Transverse colon (tissue), 4 donors: Measurements from ENCODE around the gene NR5A2.
"Not testable (repeated sequence)": the region's sequence is repeated elsewhere in the genome, so short reads cannot be mapped to it uniquely, and the experiment has no call there.

Experiments
- CTCF ChIP-seq, 5 experiments: fragments of 200-600 bp in 3 of 5; fragments of 450-650 bp in 2 of 5; sonication (generic) in 3 of 5; IDR thresholded peaks; 1 replicate in 2 of 5; 2 replicates in 3 of 5; pipeline ENCODE4 v1.5.1; 2016 to 2017; ENCODE audit warnings: antibody characterized with exemption in 5 of 5, inconsistent platforms in 3 of 5, mild to moderate bottlenecking in 2 of 5, moderate library complexity in 1 of 5
- EP300 ChIP-seq: sonication (generic); formaldehyde crosslinking; IDR thresholded peaks from one replicate; pipeline ENCODE4 v1.6.1; 2017; ENCODE audit warnings: antibody characterized with exemption, low read depth
- POLR2A ChIP-seq: fragments of 450-650 bp; IDR thresholded peaks from one replicate; pipeline ENCODE4 v1.6.1; 2016; ENCODE audit warnings: antibody characterized with exemption, mild to moderate bottlenecking, moderate library complexity
- POLR2AphosphoS5 ChIP-seq, 3 donors: sonication (generic); formaldehyde crosslinking; IDR thresholded peaks; one replicate each; pipeline ENCODE4 v1.6.1; 2016; ENCODE audit warnings: antibody characterized with exemption in 3 of 3

DNA sequence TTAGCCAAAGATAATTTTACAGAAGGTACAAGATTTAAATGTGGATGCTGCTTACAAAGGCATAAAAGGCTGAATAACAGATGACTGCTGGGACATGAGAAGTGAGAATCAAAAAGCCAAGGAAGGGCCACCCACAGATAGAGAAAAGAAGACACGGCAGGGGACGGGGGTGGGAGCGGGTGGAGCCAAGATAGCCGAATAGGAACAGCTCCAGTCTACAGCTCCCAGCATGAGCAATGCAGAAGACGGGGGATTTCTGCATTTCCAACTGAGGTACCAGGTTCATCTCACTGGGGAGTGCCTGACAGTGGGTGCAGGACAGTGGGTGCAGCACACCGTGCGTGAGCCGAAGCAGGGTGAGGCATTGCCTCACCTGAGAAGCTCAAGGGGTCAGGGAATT lies 157.7 kb downstream of the NR5A2 start:
- not testable (repeated sequence) for TF ChIP-seq POLR2A; CTCF (IDR thresholded peaks at IDR 0.05); POLR2AphosphoS5 (IDR thresholded peaks at IDR 0.05); EP300
